ENCODE results near the gene CIB4. TPM values are rescaled to one million over a fixed set of nuclear protein-coding genes. Genes with fewer than 3 reads are reported as not detected.
"Not testable (repeated sequence)": the region's sequence is repeated elsewhere in the genome, so short reads cannot be mapped to it uniquely, and the experiment has no call there.

The CIB4 gene
- total RNA-seq, 1 experiment from 2014 or later: not detected

GRCh38 chr2:26655611-26656195 is 14.5 kb upstream of the CIB4 start:
- H3K27me3 ChIP-seq (ENCODE audit: insufficient read depth, low read depth): no peaks in the 10 kb centered on the region
- ChIA-PET POLR2A (ENCODE audit: unreplicated experiment) (no interaction called here), CTCF (no interaction called here)
- no peaks in the 10 kb centered on the region for H3K36me3 ChIP-seq (ENCODE audit: low read depth)
- H3K9me2 ChIP-seq (ENCODE audit: insufficient read depth): no peaks in the 10 kb centered on the region
- no peaks in the 10 kb centered on the region for H4K20me1 ChIP-seq (ENCODE audit: insufficient read depth)
- H3K4me3 ChIP-seq: no peak overlapping the region
- H3K9me3 ChIP-seq (ENCODE audit: insufficient read depth, low read depth): peaks cover 12% of the 10 kb centered on the region
- BruUV-seq (replicated peaks): no TSS peak
- H3K4me1 ChIP-seq (replicated peaks; ENCODE audit: insufficient read depth): 0 out of 2 replicates have a peak, but pooled peaks cover 4% of the 10 kb centered on the region
- H3K27ac ChIP-seq: no peak overlapping the region
- TF ChIP-seq EZH2 (IDR thresholded peaks at IDR 0.05; ENCODE audit: low read depth) (no peak), CTCF (conservative IDR thresholded peaks at IDR 0.05) (no peak)
- intact Hi-C loops (cut with micrococcal nuclease; ENCODE audit: unreplicated experiment): no loop called here
- H3K79me2 ChIP-seq (ENCODE audit: low read depth): no peaks in the 10 kb centered on the region
- H2AFZ ChIP-seq: no peak overlapping the region
- DNase-seq: no peak
- no peaks in the 10 kb centered on the region for H3F3A ChIP-seq (ENCODE audit: insufficient read depth, low read depth)
- H3K4me2 ChIP-seq: no peak overlapping the region

GRCh38 chr2:26655120-26655519 is 14.0 kb upstream of the CIB4 start:
- H3K79me2 ChIP-seq (ENCODE audit: low read depth); BruUV-seq (replicated peaks): not testable (repeated sequence)

GRCh38 chr2:26654061-26654340 is 12.8 kb upstream of the CIB4 start:
- Histone ChIP-seq H3K27me3 (ENCODE audit: insufficient read depth, low read depth) (no peaks in the 10 kb centered on the region), H3K4me1 (replicated peaks; ENCODE audit: insufficient read depth) (0 out of 2 replicates have a peak, but pooled peaks cover 4% of the 10 kb centered on the region), H3K4me3 (no peak overlapping the region), H3K36me3 (ENCODE audit: low read depth) (no peaks in the 10 kb centered on the region), H2AFZ (0 out of 2 replicates have a peak overlapping the region, but pooled peaks have one; percentile 44), H3K9me2 (ENCODE audit: insufficient read depth) (no peaks in the 10 kb centered on the region), H3K4me2 (no peak overlapping the region), H3K79me2 (ENCODE audit: low read depth) (no peaks in the 10 kb centered on the region), H3K27ac (no peak overlapping the region), H4K20me1 (ENCODE audit: insufficient read depth) (no peaks in the 10 kb centered on the region), H3K9me3 (ENCODE audit: insufficient read depth, low read depth) (no peaks in the 10 kb centered on the region), H3F3A (ENCODE audit: insufficient read depth, low read depth) (no peaks in the 10 kb centered on the region)
- BruUV-seq (replicated peaks): no TSS peak
- POLR2A ChIA-PET (ENCODE audit: unreplicated experiment): no interaction called here
- CTCF ChIA-PET: no interaction called here
- intact Hi-C loops (cut with micrococcal nuclease; ENCODE audit: unreplicated experiment): no loop called here
- TF ChIP-seq CTCF (conservative IDR thresholded peaks at IDR 0.05) (no peak), EZH2 (IDR thresholded peaks at IDR 0.05; ENCODE audit: low read depth) (no peak)
- no peak for DNase-seq

More at GRCh38 chr2:26655120-26655519, 14.0 kb upstream of the CIB4 start:
- H2AFZ ChIP-seq; CTCF ChIA-PET; H3K4me1 ChIP-seq (replicated peaks; ENCODE audit: insufficient read depth); H3K9me2 ChIP-seq (ENCODE audit: insufficient read depth); H3K27me3 ChIP-seq (ENCODE audit: insufficient read depth, low read depth); intact Hi-C loops (cut with micrococcal nuclease; ENCODE audit: unreplicated experiment); POLR2A ChIA-PET (ENCODE audit: unreplicated experiment); H3K4me2 ChIP-seq; H3K4me3 ChIP-seq; H3F3A ChIP-seq (ENCODE audit: insufficient read depth, low read depth); H4K20me1 ChIP-seq (ENCODE audit: insufficient read depth); DNase-seq; H3K36me3 ChIP-seq (ENCODE audit: low read depth); H3K9me3 ChIP-seq (ENCODE audit: insufficient read depth, low read depth); H3K27ac ChIP-seq: not testable (repeated sequence)

All from PC-9 (cell line).